Measurements from ENCODE around the gene HLA-DPA1. TPM values are rescaled to one million over a fixed set of nuclear protein-coding genes. Genes with fewer than 3 reads are reported as not detected.

The HLA-DPA1 gene
- total RNA-seq, 1 donor from 2014 or later = 2.8 TPM

DNA sequence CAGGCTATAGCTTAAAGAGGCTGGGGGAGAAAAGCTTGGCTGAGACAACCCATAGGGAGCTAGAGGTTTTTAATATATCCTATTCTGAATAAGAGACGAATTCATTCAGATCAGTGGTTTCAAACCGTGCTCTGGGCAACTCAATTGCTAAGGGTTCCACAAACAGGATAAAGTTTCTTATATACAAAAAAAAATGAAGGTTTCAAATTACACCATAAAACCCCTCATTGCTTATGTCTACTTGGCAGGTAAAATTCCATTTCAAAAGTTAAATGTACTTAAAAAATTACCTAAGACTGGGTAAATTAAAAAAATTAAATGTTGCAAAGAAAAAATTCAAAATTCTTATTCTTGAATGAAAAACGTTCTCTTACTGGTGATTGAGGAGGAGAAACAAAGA lies 5.0 kb upstream of the HLA-DPA1 start:
- H3K27ac Mint-ChIP-seq = no peak overlapping the region
- Histone ChIP-seq H3K9ac (no peak overlapping the region), H3K27me3 (peaks cover 12% of the 10 kb centered on the region), H3K79me2 (ENCODE audit: low read depth) (no peaks in the 10 kb centered on the region), H3K27ac (no peak overlapping the region), H3K4me3 (no peak overlapping the region), H3K4me2 (no peak overlapping the region), H2AFZ (replicated peaks) (no peak overlapping the region), H4K20me1 (ENCODE audit: low read depth) (no peaks in the 10 kb centered on the region), H3K4me1 (no peaks in the 10 kb centered on the region), H3K36me3 (no peaks in the 10 kb centered on the region), H3K9me3 (ENCODE audit: low read depth) (no peaks in the 10 kb centered on the region), H3F3A (ENCODE audit: low read depth) (peaks cover 10% of the 10 kb centered on the region)
- H3K27me3 Mint-ChIP-seq (ENCODE audit: insufficient read depth, low read depth) = peaks cover 15% of the 10 kb centered on the region
- peaks cover 35% of the 10 kb centered on the region for H3K4me1 Mint-ChIP-seq
- TF ChIP-seq EZH2 (IDR thresholded peaks at IDR 0.05) (no peak), EZH2phosphoT487 (IDR thresholded peaks at IDR 0.05) (no peak)
- TF ChIP-seq, protein P1, sequence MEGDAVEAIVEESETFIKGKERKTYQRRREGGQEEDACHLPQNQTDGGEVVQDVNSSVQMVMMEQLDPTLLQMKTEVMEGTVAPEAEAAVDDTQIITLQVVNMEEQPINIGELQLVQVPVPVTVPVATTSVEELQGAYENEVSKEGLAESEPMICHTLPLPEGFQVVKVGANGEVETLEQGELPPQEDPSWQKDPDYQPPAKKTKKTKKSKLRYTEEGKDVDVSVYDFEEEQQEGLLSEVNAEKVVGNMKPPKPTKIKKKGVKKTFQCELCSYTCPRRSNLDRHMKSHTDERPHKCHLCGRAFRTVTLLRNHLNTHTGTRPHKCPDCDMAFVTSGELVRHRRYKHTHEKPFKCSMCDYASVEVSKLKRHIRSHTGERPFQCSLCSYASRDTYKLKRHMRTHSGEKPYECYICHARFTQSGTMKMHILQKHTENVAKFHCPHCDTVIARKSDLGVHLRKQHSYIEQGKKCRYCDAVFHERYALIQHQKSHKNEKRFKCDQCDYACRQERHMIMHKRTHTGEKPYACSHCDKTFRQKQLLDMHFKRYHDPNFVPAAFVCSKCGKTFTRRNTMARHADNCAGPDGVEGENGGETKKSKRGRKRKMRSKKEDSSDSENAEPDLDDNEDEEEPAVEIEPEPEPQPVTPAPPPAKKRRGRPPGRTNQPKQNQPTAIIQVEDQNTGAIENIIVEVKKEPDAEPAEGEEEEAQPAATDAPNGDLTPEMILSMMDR (IDR thresholded peaks at IDR 0.05) = no peak
- H3K9me3 Mint-ChIP-seq = no peaks in the 10 kb centered on the region
- no peaks in the 10 kb centered on the region for H3K36me3 Mint-ChIP-seq
- peak overlapping the region; percentile 64 for H3K4me3 Mint-ChIP-seq
- DNase-seq (ENCODE audit: low spot score) = no peak

DNA sequence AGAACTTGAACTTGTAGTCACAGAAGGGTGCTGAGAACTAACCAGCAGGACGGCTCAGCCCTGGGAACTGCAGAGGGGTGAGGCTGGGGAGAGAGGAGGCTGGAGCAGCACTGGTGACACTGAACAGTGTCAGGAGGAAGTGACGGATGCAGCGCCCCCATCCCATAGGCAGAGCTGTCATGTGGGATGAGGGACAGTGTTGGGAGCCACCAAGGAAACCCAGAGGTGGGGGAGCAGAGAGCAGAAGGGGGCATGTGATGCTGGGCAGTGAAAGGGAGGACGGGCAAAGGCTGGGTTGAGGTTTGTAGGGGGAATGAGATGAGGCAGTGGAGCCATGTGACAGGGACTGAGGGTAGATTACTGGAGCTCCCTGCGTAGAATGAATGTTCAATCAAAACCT lies 4.5 kb upstream of the HLA-DPA1 start:
- H3K4me1 ChIP-seq = no peaks in the 10 kb centered on the region
- H3K27ac Mint-ChIP-seq = peak overlapping the region; percentile 15
- peaks cover 35% of the 10 kb centered on the region for H3K4me1 Mint-ChIP-seq
- H3K36me3 ChIP-seq = no peaks in the 10 kb centered on the region
- H3K4me2 ChIP-seq = no peak overlapping the region
- peaks cover 17% of the 10 kb centered on the region for H3K27me3 Mint-ChIP-seq (ENCODE audit: insufficient read depth, low read depth)
- no peaks in the 10 kb centered on the region for H3K9me3 ChIP-seq (ENCODE audit: low read depth)
- no peaks in the 10 kb centered on the region for H3K9me3 Mint-ChIP-seq
- H3F3A ChIP-seq (ENCODE audit: low read depth) = peaks cover 10% of the 10 kb centered on the region
- H2AFZ ChIP-seq (replicated peaks) = no peak overlapping the region
- H3K27me3 ChIP-seq = peaks cover 12% of the 10 kb centered on the region
- no peak overlapping the region for H3K4me3 Mint-ChIP-seq
- H3K9ac ChIP-seq = no peak overlapping the region
- H3K79me2 ChIP-seq (ENCODE audit: low read depth) = no peaks in the 10 kb centered on the region
- no peaks in the 10 kb centered on the region for H3K36me3 Mint-ChIP-seq
- no peak for DNase-seq (ENCODE audit: low spot score)
- TF ChIP-seq EZH2 (IDR thresholded peaks at IDR 0.05) (no peak), EZH2phosphoT487 (IDR thresholded peaks at IDR 0.05) (no peak)
- TF ChIP-seq, protein P1 (IDR thresholded peaks at IDR 0.05) = no peak
- H4K20me1 ChIP-seq (ENCODE audit: low read depth) = no peaks in the 10 kb centered on the region
- H3K4me3 ChIP-seq = no peak overlapping the region
- H3K27ac ChIP-seq = no peak overlapping the region

DNA sequence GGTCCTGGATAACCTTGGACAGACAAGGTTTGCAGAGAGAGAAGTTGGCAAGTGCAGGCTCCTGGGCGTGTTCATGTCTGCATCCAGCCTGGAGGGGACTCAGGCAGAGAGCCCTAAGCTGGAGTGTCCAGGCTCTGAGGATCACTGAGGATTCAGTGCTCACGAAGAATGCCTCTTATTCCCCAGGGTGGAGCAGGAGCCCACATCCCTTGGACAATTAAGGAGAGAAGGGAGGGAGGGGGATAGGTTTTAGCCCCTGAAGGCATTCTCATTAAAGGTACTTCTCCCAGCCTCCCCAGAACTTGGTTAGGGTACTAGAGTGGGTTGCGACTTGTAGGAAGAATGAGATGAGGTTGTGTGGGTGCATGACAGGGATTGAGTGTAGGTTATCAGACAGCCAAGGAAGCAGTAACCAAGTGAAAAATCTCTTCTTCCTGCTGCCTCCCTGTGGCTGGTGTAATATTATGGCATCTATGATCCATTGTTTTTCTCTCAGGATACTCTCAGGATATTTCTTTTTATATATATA lies 3.0 kb upstream of the HLA-DPA1 start:
- H3K9me3 ChIP-seq (ENCODE audit: low read depth) = no peaks in the 10 kb centered on the region
- H3K9me3 Mint-ChIP-seq = no peaks in the 10 kb centered on the region

More for the DNA sequence above, 3.0 kb upstream of the HLA-DPA1 start:
- Histone ChIP-seq H3K27ac (no peak overlapping the region), H3F3A (ENCODE audit: low read depth) (peaks cover 10% of the 10 kb centered on the region), H3K27me3 (peaks cover 10% of the 10 kb centered on the region), H3K4me3 (no peak overlapping the region), H3K4me2 (no peak overlapping the region), H3K9ac (no peak overlapping the region), H4K20me1 (ENCODE audit: low read depth) (no peaks in the 10 kb centered on the region), H3K4me1 (no peaks in the 10 kb centered on the region), H2AFZ (replicated peaks) (no peak overlapping the region), H3K79me2 (ENCODE audit: low read depth) (no peaks in the 10 kb centered on the region), H3K36me3 (no peaks in the 10 kb centered on the region)
- TF ChIP-seq EZH2 (IDR thresholded peaks at IDR 0.05) (no peak), EZH2phosphoT487 (IDR thresholded peaks at IDR 0.05) (no peak)
- TF ChIP-seq, protein P1 (IDR thresholded peaks at IDR 0.05) = no peak
- peaks cover 12% of the 10 kb centered on the region for H3K27me3 Mint-ChIP-seq (ENCODE audit: insufficient read depth, low read depth)
- H3K27ac Mint-ChIP-seq = no peak overlapping the region
- H3K36me3 Mint-ChIP-seq = no peaks in the 10 kb centered on the region
- peaks cover 22% of the 10 kb centered on the region for H3K4me1 Mint-ChIP-seq
- no peak overlapping the region for H3K4me3 Mint-ChIP-seq
- no peak for DNase-seq (ENCODE audit: low spot score)

Data from neural progenitor cell (in vitro differentiated cells).